K562 (cell line): ENCODE measurements around the gene TANC1. TPM values are rescaled to one million over a fixed set of nuclear protein-coding genes. Genes with fewer than 3 reads are reported as not detected.
A peak's percentile ranks its signal among the peaks of the same experiment; 100 is the strongest.

Experiments used
- COPS2 ChIP-seq: fragments of 450-650 bp; conservative IDR thresholded peaks from 2 replicates; pipeline ENCODE4 v1.6.1; 2016; ENCODE audit warnings: mild to moderate bottlenecking, moderate library complexity
- E2F4 ChIP-seq: sonication (generic); formaldehyde crosslinking; IDR thresholded peaks from 2 replicates; pipeline ENCODE4 v1.8.0; 2022; ENCODE audit warnings: mild to moderate bottlenecking, low read depth, missing genetic modification reagents
- ESRRA ChIP-seq: fragments of 450-650 bp; IDR thresholded peaks from 2 replicates; pipeline ENCODE4 v1.6.1; 2014; ENCODE audit warnings: low read depth, mild to moderate bottlenecking, moderate library complexity, borderline replicate concordance
- EZH2 ChIP-seq: IDR thresholded peaks from 2 replicates; pipeline ENCODE4 v1.6.1; 2012; ENCODE audit warnings: low read depth, mild to moderate bottlenecking, inconsistent platforms, low read length, borderline replicate concordance
- HES1 ChIP-seq: fragments of 450-650 bp; IDR thresholded peaks from 2 replicates; pipeline ENCODE4 v1.6.1; 2016; ENCODE audit warnings: low read depth, mild to moderate bottlenecking, moderate library complexity
- HNRNPK ChIP-seq: fragments of 200-400 bp; formaldehyde crosslinking; IDR thresholded peaks from one replicate; pipeline ENCODE4 v1.6.1; 2018; ENCODE audit warnings: mild to moderate bottlenecking, low read depth, low read length; ENCODE audit not compliant: poor library complexity, severe bottlenecking
- KLF13 ChIP-seq: fragments of 450-650 bp; IDR thresholded peaks from 2 replicates; pipeline ENCODE4 v1.6.1; 2016; ENCODE audit warnings: missing genetic modification characterization, low read depth, mild to moderate bottlenecking, missing compliant biosample characterization, moderate library complexity, borderline replicate concordance
- NCOA2 ChIP-seq, 2 experiments: fragments of 450-650 bp; IDR thresholded peaks; 2 replicates each; pipeline ENCODE4 v1.6.1; 2018; ENCODE audit warnings: mild to moderate bottlenecking in 2 of 2, moderate library complexity in 1 of 2; ENCODE audit not compliant: partially characterized antibody in 2 of 2
- NFIX ChIP-seq: fragments of 250-450 bp; sonication (Bioruptor Pico); IDR thresholded peaks from 2 replicates; pipeline ENCODE4 v1.4.0; 2020; ENCODE audit warnings: low read depth, mild to moderate bottlenecking, moderate library complexity
- NR4A1 ChIP-seq, 2 experiments: fragments of 250-450 bp in 1 of 2; fragments of 450-650 bp in 1 of 2; sonication (Bioruptor Pico) in 1 of 2; IDR thresholded peaks; 2 replicates each; pipeline versions ENCODE4 v1.4.0 to v1.6.1; 2016 to 2020; ENCODE audit warnings: mild to moderate bottlenecking in 2 of 2, missing compliant biosample characterization in 1 of 2, missing genetic modification characterization in 1 of 2, moderate library complexity in 1 of 2
- POLR2AphosphoS2 ChIP-seq: IDR thresholded peaks from 2 replicates; pipeline ENCODE4 v1.6.1; 2012; ENCODE audit warnings: low read length, improper control_type of control experiment
- RBM15 ChIP-seq: fragments of 200-400 bp; formaldehyde crosslinking; IDR thresholded peaks from 2 replicates; pipeline ENCODE4 v1.6.1; 2018; ENCODE audit warnings: mild to moderate bottlenecking, low read length, moderate library complexity; ENCODE audit not compliant: insufficient read depth
- REST ChIP-seq, 2 experiments: fragments of 450-650 bp; formaldehyde crosslinking in 1 of 2; IDR thresholded peaks; 2 replicates each; pipeline versions ENCODE4 v1.4.0 to v1.6.1; 2014 to 2020; ENCODE audit warnings: mild to moderate bottlenecking in 2 of 2, borderline replicate concordance in 1 of 2, low read depth in 1 of 2
- ZBTB1 ChIP-seq: sonication (generic); formaldehyde crosslinking; IDR thresholded peaks from 2 replicates; pipeline ENCODE4 v1.8.1; 2023; ENCODE audit warnings: missing genetic modification reagents, low read depth, mild to moderate bottlenecking, borderline replicate concordance
- ZFPM2 ChIP-seq: fragments of 250-450 bp; sonication (Bioruptor Pico); IDR thresholded peaks from 2 replicates; pipeline ENCODE4 v1.5.1; 2022; ENCODE audit warnings: mild to moderate bottlenecking
- ZNF124 ChIP-seq: sonication (generic); formaldehyde crosslinking; IDR thresholded peaks from 2 replicates; pipeline ENCODE4 v1.8.1; 2022; ENCODE audit warnings: missing genetic modification reagents
- polyA plus RNA-seq, 8 experiments: library from polyadenylated mRNA; depleted of rRNA in 4 of 8; stranded (reverse) in 5 of 8; unstranded in 3 of 8; fragments of >200 nt; fragmentation: Nextera tagmentation in 2 of 8; fragmentation: Illumina TruSeq in 1 of 8; extraction: Ambion mirVana in 2 of 8; extraction: Trizol in 1 of 8; gene quantifications; 2 replicates each; pipeline versions ENCODE4 v1.2.1 to v1.2.3, GENCODE V29; 2011 to 2014; ENCODE audit warnings: inconsistent platforms in 1 of 8, missing spikeins in 1 of 8
- total RNA-seq, 7 experiments: library from RNA; depleted of rRNA in 6 of 7; stranded (reverse); fragments of >200 nt in 6 of 7; fragmentation: Illumina TruSeq in 2 of 7; extraction: Trizol in 2 of 7; gene quantifications; 2 replicates each; pipeline versions ENCODE4 v1.2.1 to v1.2.3, GENCODE V29; 2011 to 2021; ENCODE audit warnings: low replicate concordance in 1 of 7

TANC1 gene
- total and polyA plus RNA-seq, 9 of the 15 experiments (the other 6 are each of a cell fraction or from before 2014, with no cell fraction given): under 0.01 to 0.20 (median 0.07) TPM; not detected in 1

GRCh38 chr2:159152128-159152778 is 183.8 kb downstream of the TANC1 start (continued):
- TF ChIP-seq ESRRA (0 out of 2 replicates have a peak, but pooled peaks have one; percentile 15), REST (IDR thresholded peaks at IDR 0.05; ENCODE audit: borderline replicate concordance) (no peak; the same call in 1 of the 2 replicates), REST (CRISPR knock-in tag; IDR thresholded peaks at IDR 0.05; ENCODE audit: low read depth) (no peak), HNRNPK (no peak), RBM15 (no peak), NFIX (CRISPR knock-in tag) (no peak), EZH2 (no peak), ZNF124 (CRISPR knock-in tag) (no peak), ZBTB1 (CRISPR knock-in tag) (no peak), KLF13 (no peak), ZFPM2 (peak; percentile 66; the same call in 1 of the 2 replicates), POLR2AphosphoS2 (no peak), E2F4 (no peak), NR4A1 (CRISPR knock-in tag; IDR thresholded peaks at IDR 0.05) (no peak), NR4A1 (tag; IDR thresholded peaks at IDR 0.05) (0 out of 2 replicates have a peak, but pooled peaks have one; percentile 68), NCOA2 (IDR thresholded peaks at IDR 0.05; ENCODE audit: partially characterized antibody in 2 of 2) (no peak), COPS2 (no peak), HES1 (peak; percentile 66; the same call in 1 of the 2 replicates)
